HL-60 (cell line): ENCODE results near the gene SHMT1.
"Not testable (repeated sequence)": the region's sequence is repeated elsewhere in the genome, so short reads cannot be mapped to it uniquely, and the experiment has no call there.

Experiments
- SPI1 ChIP-seq: IDR thresholded peaks from 2 replicates; pipeline ENCODE4 v1.6.1; 2012; ENCODE audit warnings: low read depth, mild to moderate bottlenecking, borderline replicate concordance
- TF ChIP-seq, protein P1 (sequence below): IDR thresholded peaks from one replicate; pipeline ENCODE4 v1.5.1; 2011; ENCODE audit warnings: low read length, control low read depth, inconsistent platforms; ENCODE audit not compliant: insufficient read depth

DNA sequence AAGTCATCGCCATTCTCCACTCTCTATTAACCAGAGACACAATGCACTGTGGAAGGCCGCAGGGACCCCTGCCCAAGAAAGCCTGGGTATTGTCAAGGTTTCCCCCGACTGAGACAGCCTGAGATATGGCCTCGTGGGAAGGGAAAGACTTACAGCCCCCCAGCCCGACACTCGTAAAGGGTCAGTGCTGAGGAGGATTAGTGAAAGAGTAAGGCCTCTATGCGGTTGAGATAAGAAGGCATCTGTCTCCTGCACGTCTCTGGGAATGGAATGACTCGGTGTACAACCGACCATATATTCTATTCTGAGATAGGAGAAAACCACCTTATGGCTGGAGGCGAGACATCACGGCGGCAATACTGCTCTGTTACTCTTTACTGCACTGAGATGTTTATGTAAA lies 60.1 kb downstream of the SHMT1 start:
- not testable (repeated sequence) for TF ChIP-seq SPI1
- TF ChIP-seq, protein P1, sequence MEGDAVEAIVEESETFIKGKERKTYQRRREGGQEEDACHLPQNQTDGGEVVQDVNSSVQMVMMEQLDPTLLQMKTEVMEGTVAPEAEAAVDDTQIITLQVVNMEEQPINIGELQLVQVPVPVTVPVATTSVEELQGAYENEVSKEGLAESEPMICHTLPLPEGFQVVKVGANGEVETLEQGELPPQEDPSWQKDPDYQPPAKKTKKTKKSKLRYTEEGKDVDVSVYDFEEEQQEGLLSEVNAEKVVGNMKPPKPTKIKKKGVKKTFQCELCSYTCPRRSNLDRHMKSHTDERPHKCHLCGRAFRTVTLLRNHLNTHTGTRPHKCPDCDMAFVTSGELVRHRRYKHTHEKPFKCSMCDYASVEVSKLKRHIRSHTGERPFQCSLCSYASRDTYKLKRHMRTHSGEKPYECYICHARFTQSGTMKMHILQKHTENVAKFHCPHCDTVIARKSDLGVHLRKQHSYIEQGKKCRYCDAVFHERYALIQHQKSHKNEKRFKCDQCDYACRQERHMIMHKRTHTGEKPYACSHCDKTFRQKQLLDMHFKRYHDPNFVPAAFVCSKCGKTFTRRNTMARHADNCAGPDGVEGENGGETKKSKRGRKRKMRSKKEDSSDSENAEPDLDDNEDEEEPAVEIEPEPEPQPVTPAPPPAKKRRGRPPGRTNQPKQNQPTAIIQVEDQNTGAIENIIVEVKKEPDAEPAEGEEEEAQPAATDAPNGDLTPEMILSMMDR, result not testable (repeated sequence)
